ENCODE data around the gene NEMP1. TPM values are rescaled to one million over a fixed set of nuclear protein-coding genes. Genes with fewer than 3 reads are reported as not detected.
A peak's percentile ranks its signal among the peaks of the same experiment; 100 is the strongest.

Gene NEMP1
- total RNA-seq, 2 experiments from 2014 or later: 76.1 to 80.6 TPM

- intact Hi-C loops (cut with micrococcal nuclease): no loop called here
- Mint-ChIP-seq H3K4me1 (ENCODE audit: low read depth) (peaks cover 9% of the 10 kb centered on the region), H3K9me3 (peaks cover 4% of the 10 kb centered on the region), H3K4me3 (no peak overlapping the region), H3K27ac (no peak overlapping the region), H3K27me3 (no peaks in the 10 kb centered on the region), H3K36me3 (ENCODE audit: low read depth) (no peaks in the 10 kb centered on the region)
- POLR2A ChIA-PET: no interaction called here
- peak; percentile 71 for ATAC-seq
- DNase-seq: peak; percentile 26
- CTCF ChIA-PET: interaction anchor here (1.2 to 2.6 kb wide), 3 partner anchors 50 to 124 kb away, joined by 3 to 7 read pairs (median 6); no protein-coding TSS in a partner anchor
- no peak for TF ChIP-seq CTCF (IDR thresholded peaks at IDR 0.05)
These were observed 40.2 kb upstream of the NEMP1 start for GRCh38 chr12:57118711-57119271.

GRCh38 chr12:57116580-57117281 lies 38.1 kb upstream of the NEMP1 start:
- peaks cover 21% of the 10 kb centered on the region for H3K4me1 Mint-ChIP-seq (ENCODE audit: low read depth)
- no peak overlapping the region for H3K27ac Mint-ChIP-seq
- H3K27me3 Mint-ChIP-seq: no peaks in the 10 kb centered on the region
- ChIA-PET CTCF (interaction anchor here (0.6 to 3.1 kb wide), 10 partner anchors 8 to 115 kb away, joined by 3 to 14 read pairs (median 6); partner anchors contain the start of gene LRP1), POLR2A (interaction anchor here (0.9 to 1.9 kb wide), 5 partner anchors 23 to 113 kb away, joined by 3 to 5 read pairs (median 3); partner anchors contain the start of gene SHMT2)
- no peak for ATAC-seq
- DNase-seq: no peak
- no peak for TF ChIP-seq CTCF (IDR thresholded peaks at IDR 0.05)
- H3K36me3 Mint-ChIP-seq (ENCODE audit: low read depth): no peaks in the 10 kb centered on the region
- intact Hi-C loops (cut with micrococcal nuclease): no loop called here
- no peak overlapping the region for H3K4me3 Mint-ChIP-seq
- H3K9me3 Mint-ChIP-seq: no peaks in the 10 kb centered on the region

- ATAC-seq (no peak), DNase-seq (no peak)
- Mint-ChIP-seq H3K27ac (peak overlapping the region; percentile 99), H3K4me1 (ENCODE audit: low read depth) (peaks cover 34% of the 10 kb centered on the region), H3K4me3 (peak overlapping the region; percentile 98), H3K36me3 (ENCODE audit: low read depth) (peaks cover 31% of the 10 kb centered on the region), H3K27me3 (no peaks in the 10 kb centered on the region), H3K9me3 (no peaks in the 10 kb centered on the region)
- TF ChIP-seq CTCF (IDR thresholded peaks at IDR 0.05): peak; percentile 87
- POLR2A ChIA-PET: interaction anchor here (0.6 to 17.5 kb wide), 33 partner anchors 9 to 477 kb away, joined by 3 to 417 read pairs (median 5); partner anchors contain the start of genes ATP5F1B, LRP1, MYO1A and NAB2
- CTCF ChIA-PET: interaction anchor here (0.6 to 9.8 kb wide), 49 partner anchors 9 to 428 kb away, joined by 3 to 167 read pairs (median 5); partner anchors contain the start of genes GLI1, HSD17B6, LRP1 and NAB2
- intact Hi-C loops (cut with micrococcal nuclease): loop anchor here (5.0 kb wide), 1 partner anchor 105 kb away; the partner anchor contains the start of gene ZBTB39
These were observed 34.1 kb upstream of the NEMP1 start for GRCh38 chr12:57112492-57113294.

GRCh38 chr12:57111031-57111734 lies 32.6 kb upstream of the NEMP1 start, which contains the start of gene STAT6:
Gene STAT6, minus strand, starts transcription at chr12:57111362. Its CDS starts 3,084 bp downstream, at chr12:57108278.
- H3K9me3 Mint-ChIP-seq: no peaks in the 10 kb centered on the region
- H3K36me3 Mint-ChIP-seq (ENCODE audit: low read depth): peaks cover 46% of the 10 kb centered on the region
- peak within 1 kb of the TSS; percentile 98 for H3K4me3 Mint-ChIP-seq
- ChIA-PET CTCF (interaction anchor here (0.8 to 9.8 kb wide), 41 partner anchors 12 to 358 kb away, joined by 3 to 167 read pairs (median 7); partner anchors contain the start of genes HSD17B6, LRP1, NAB2 and NEMP1), POLR2A (interaction anchor here (0.9 to 17.5 kb wide), 33 partner anchors 13 to 482 kb away, joined by 3 to 417 read pairs (median 5); partner anchors contain the start of genes LRP1, MYO1A, NAB2 and NACA)
- peak; percentile 57 for ATAC-seq
- TF ChIP-seq CTCF (IDR thresholded peaks at IDR 0.05): no peak
- intact Hi-C loops (cut with micrococcal nuclease): loop anchor here (2.0 to 5.0 kb wide), 3 partner anchors 22 to 104 kb away; partner anchors contain the start of genes NAB2 and ZBTB39
- H3K27me3 Mint-ChIP-seq: no peaks in the 10 kb centered on the region
- peaks cover 48% of the 10 kb centered on the region for H3K4me1 Mint-ChIP-seq (ENCODE audit: low read depth)
- H3K27ac Mint-ChIP-seq: peak within 1 kb of the TSS; percentile 99
- DNase-seq: peak; percentile 91
